Myometrial cell (primary cell): ENCODE measurements around the gene TMEM100. TPM values are rescaled to one million over a fixed set of nuclear protein-coding genes. Genes with fewer than 3 reads are reported as not detected.

Experiments
- total RNA-seq: library from RNA; depleted of rRNA; stranded (reverse); fragments of >200 nt; gene quantifications from 2 replicates; pipeline ENCODE4 v1.2.3, GENCODE V29; 2015

Gene TMEM100, protein sequence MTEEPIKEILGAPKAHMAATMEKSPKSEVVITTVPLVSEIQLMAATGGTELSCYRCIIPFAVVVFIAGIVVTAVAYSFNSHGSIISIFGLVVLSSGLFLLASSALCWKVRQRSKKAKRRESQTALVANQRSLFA
- total RNA-seq: 1.4 and 1.9 TPM in 2 replicates

DNA sequence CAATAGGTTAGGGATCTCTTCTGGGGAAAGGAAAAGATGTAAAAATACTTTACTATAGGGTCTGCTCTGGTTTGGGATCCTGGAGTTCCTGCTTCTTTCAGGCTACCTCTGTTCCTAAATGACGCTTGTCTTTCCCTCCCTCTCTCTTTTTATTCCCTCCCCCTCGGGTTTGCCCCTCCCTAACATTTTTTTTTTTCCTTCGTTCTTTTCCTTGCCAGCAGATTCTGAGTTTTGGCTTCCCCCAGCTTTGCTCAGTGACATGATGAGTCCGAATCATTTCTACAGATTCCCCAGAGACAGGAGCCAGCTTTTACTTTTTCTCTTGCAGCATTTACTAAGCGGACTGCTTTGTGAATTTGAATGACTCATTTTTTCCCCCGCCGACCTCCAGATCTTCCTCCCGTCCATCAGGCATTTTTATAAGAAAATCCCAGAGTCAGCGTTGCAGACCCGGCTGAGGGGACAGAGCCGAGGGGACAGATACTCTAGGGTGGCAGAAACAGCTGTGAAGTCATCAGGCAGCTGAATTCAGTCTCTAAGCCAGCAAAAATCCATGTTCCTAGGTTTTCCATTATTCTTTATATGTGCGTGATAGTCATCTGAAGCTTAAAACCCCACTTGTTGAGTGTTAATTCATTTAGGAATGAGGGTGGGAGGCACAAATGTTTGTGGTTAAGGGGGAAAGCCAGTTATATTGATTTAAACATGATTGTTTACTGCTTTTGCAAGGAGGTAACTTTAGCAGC lies at the start of gene TMEM100:
TMEM100 (minus strand) TSS at position 123 of the 746 bp plus-strand sequence. CDS start 1,794 bp downstream, outside the sequence.

DNA sequence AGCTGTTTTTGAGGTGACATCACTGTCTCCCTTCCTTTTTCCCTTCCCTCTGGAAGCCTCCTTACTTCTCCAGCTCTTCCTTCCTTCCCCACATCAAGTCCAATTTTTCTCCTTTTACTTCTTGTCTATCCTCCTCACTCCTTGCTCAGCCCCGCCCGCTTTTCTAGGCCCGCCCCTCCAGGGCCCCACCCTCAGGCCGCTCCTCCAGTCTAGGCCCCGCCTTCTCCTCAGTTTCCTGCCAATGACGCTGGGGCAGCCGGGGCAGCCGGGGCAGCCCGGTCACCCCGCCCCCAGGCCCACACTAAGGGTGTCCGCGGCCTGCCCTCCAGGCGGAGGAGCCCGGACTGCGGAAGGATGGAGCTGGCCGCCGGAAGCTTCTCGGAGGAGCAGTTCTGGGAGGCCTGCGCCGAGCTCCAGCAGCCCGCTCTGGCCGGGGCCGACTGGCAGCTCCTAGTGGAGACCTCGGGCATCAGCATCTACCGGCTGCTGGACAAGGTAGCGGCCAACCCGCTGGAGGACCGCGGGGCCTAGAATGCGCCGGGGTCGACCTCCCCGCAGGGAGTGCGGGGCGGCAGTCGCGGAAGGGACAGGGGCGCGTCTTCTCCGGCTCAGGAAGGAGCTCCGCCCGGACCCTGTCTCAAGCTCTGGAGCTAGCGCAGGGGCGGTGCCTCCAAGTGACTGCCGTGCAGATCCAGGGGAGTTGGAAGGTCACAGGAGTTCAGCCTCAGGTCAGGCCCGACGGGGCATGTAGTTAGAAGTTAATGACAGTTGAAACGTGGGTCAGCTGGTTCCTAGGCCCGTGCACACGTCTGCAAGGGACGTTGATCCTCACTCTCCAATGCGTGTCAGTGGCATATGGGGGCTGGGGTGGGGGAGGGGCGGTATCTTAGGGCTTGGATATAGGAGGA lies 28.3 kb upstream of the TMEM100 start, which contains the start of gene PCTP:
PCTP (plus strand) TSS at position 302 of the 908 bp plus-strand sequence; CDS start at position 355, 53 bp downstream.

Other genes with a start within 250 kb of the TMEM100 start
- not detected in 2 replicates for gene SMIM36, start 211.4 kb downstream of the TMEM100 start, total RNA-seq
- gene PCTP, start 28.2 kb upstream of the TMEM100 start, total RNA-seq: 20.2 and 20.5 TPM in 2 replicates